Ectodermal cell (in vitro differentiated cells): ENCODE data around the gene RLN3.

Experiments used
- H3K27ac ChIP-seq: 2 replicates; pipeline ENCODE4 v1.7.0; 2013; ENCODE audit warnings: mild to moderate bottlenecking, low read depth, low read length; ENCODE audit not compliant: insufficient read depth, poor library complexity, severe bottlenecking
- H3K27me3 ChIP-seq: 2 replicates; pipeline ENCODE4 v1.7.0; 2013; ENCODE audit warnings: mild to moderate bottlenecking, low read length; ENCODE audit not compliant: insufficient read depth, control insufficient read depth, poor library complexity, severe bottlenecking
- H3K36me3 ChIP-seq: one replicate; pipeline ENCODE4 v1.7.0; 2013; ENCODE audit warnings: low read length; ENCODE audit not compliant: control insufficient read depth, insufficient read depth
- H3K4me1 ChIP-seq: one replicate; pipeline ENCODE4 v1.7.0; 2013; ENCODE audit warnings: low read length; ENCODE audit not compliant: control insufficient read depth, insufficient read depth
- H3K4me3 ChIP-seq: 2 replicates; pipeline ENCODE4 v1.7.0; 2013; ENCODE audit warnings: low read depth, low read length, control low read depth; ENCODE audit not compliant: insufficient read depth
- H3K9me3 ChIP-seq: 2 replicates; pipeline ENCODE4 v1.7.0; 2013; ENCODE audit warnings: mild to moderate bottlenecking, low read length, moderate library complexity; ENCODE audit not compliant: control insufficient read depth
- WGBS, 2 experiments: methylation state at CpG; one replicate each; pipeline ENCODE4 v1.1.7; 2013; ENCODE audit warnings: missing lambda C conversion rate in 2 of 2; 5-methylcytosine and 5-hydroxymethylcytosine counted together

The RLN3 gene

GRCh38 chr19:14061751-14062557, 34.0 kb downstream of the RLN3 start, which contains the start of gene PALM3:
Gene PALM3, minus strand, starts transcription at chr19:14062076. Its CDS starts 96 bp downstream, at chr19:14061980.
- Histone ChIP-seq H3K27me3 (peaks cover 26% of the 10 kb centered on the region), H3K4me3 (no peak within 1 kb of the TSS), H3K27ac (no peak within 1 kb of the TSS), H3K4me1 (peaks cover 4% of the 10 kb centered on the region), H3K9me3 (no peaks in the 10 kb centered on the region), H3K36me3 (no peaks in the 10 kb centered on the region)
- 87 to 88% methylated on average over 19 of the region's 19 CpGs for WGBS, 2 experiments

GRCh38 chr19:14062558-14062855, 34.6 kb downstream of the RLN3 start:
- Histone ChIP-seq H3K27ac (no peak overlapping the region), H3K4me1 (peaks cover 4% of the 10 kb centered on the region), H3K9me3 (no peaks in the 10 kb centered on the region), H3K27me3 (peaks cover 21% of the 10 kb centered on the region), H3K36me3 (no peaks in the 10 kb centered on the region), H3K4me3 (no peak overlapping the region)
- WGBS, 2 experiments: 89 to 94% methylated on average over 5 of the region's 5 CpGs

GRCh38 chr19:14063105-14063504, 35.2 kb downstream of the RLN3 start:
- no peaks in the 10 kb centered on the region for H3K36me3 ChIP-seq
- no peak overlapping the region for H3K27ac ChIP-seq
- peaks cover 16% of the 10 kb centered on the region for H3K27me3 ChIP-seq
- no peak overlapping the region for H3K4me3 ChIP-seq
- peaks cover 4% of the 10 kb centered on the region for H3K4me1 ChIP-seq
- H3K9me3 ChIP-seq: no peaks in the 10 kb centered on the region
- WGBS, 2 experiments: 92 to 93% methylated on average over 7 of the region's 7 CpGs

- Histone ChIP-seq H3K36me3 (no peaks in the 10 kb centered on the region), H3K9me3 (no peaks in the 10 kb centered on the region), H3K27ac (no peak overlapping the region), H3K27me3 (peaks cover 4% of the 10 kb centered on the region), H3K4me1 (no peaks in the 10 kb centered on the region), H3K4me3 (no peak overlapping the region)
- WGBS, 2 experiments: 60 to 72% methylated on average over 2 of the region's 2 CpGs
Observed at GRCh38 chr19:14066134-14066533, 38.2 kb downstream of the RLN3 start.

- 94 to 95% methylated on average over 43 of the region's 43 CpGs for WGBS, 2 experiments
- H3K4me1 ChIP-seq: peaks cover 3% of the 10 kb centered on the region
- peaks cover 44% of the 10 kb centered on the region for H3K27me3 ChIP-seq
- H3K4me3 ChIP-seq: no peak overlapping the region
- no peaks in the 10 kb centered on the region for H3K36me3 ChIP-seq
- no peak overlapping the region for H3K27ac ChIP-seq
- no peaks in the 10 kb centered on the region for H3K9me3 ChIP-seq
Observed at GRCh38 chr19:14070268-14071050, 42.5 kb downstream of the RLN3 start.

- H3K27me3 ChIP-seq: peaks cover 58% of the 10 kb centered on the region
- peaks cover 3% of the 10 kb centered on the region for H3K4me1 ChIP-seq
- no peaks in the 10 kb centered on the region for H3K36me3 ChIP-seq
- peak within 1 kb of the TSS; percentile 56 for H3K4me3 ChIP-seq
- no peak within 1 kb of the TSS for H3K27ac ChIP-seq
- WGBS, 2 experiments: 4 to 5% methylated on average over 51 of the region's 51 CpGs
- H3K9me3 ChIP-seq: no peaks in the 10 kb centered on the region
Observed at GRCh38 chr19:14072535-14073260, 44.8 kb downstream of the RLN3 start, which contains the start of gene MISP3. Gene MISP3, plus strand, starts transcription at chr19:14072786. Its CDS starts 524 bp downstream, at chr19:14073310.

- H3K27me3 ChIP-seq: peaks cover 58% of the 10 kb centered on the region
- WGBS, 2 experiments: 1% methylated on average over 106 of the region's 106 CpGs
Observed at GRCh38 chr19:14073261-14073924, 45.4 kb downstream of the RLN3 start.

GRCh38 chr19:14073925-14074838, 46.2 kb downstream of the RLN3 start:
- Histone ChIP-seq H3K27me3 (peaks cover 58% of the 10 kb centered on the region), H3K9me3 (no peaks in the 10 kb centered on the region), H3K4me1 (peaks cover 3% of the 10 kb centered on the region), H3K4me3 (peak overlapping the region; percentile 56), H3K27ac (no peak overlapping the region), H3K36me3 (no peaks in the 10 kb centered on the region)
- 11 to 12% methylated on average over 43 to 44 of the region's 44 CpGs for WGBS, 2 experiments

More at GRCh38 chr19:14073261-14073924, 45.4 kb downstream of the RLN3 start:
- Histone ChIP-seq H3K27ac (no peak overlapping the region), H3K4me1 (peaks cover 3% of the 10 kb centered on the region), H3K36me3 (no peaks in the 10 kb centered on the region), H3K9me3 (no peaks in the 10 kb centered on the region), H3K4me3 (peak overlapping the region; percentile 56)

GRCh38 chr19:14078411-14078810, 50.5 kb downstream of the RLN3 start:
- no peaks in the 10 kb centered on the region for H3K9me3 ChIP-seq
- no peak overlapping the region for H3K27ac ChIP-seq
- no peaks in the 10 kb centered on the region for H3K4me1 ChIP-seq
- H3K4me3 ChIP-seq: no peak overlapping the region
- peaks cover 34% of the 10 kb centered on the region for H3K27me3 ChIP-seq
- H3K36me3 ChIP-seq: no peaks in the 10 kb centered on the region
- 80 to 85% methylated on average over 2 of the region's 2 CpGs for WGBS, 2 experiments
